SK-N-SH treated with all-trans-retinoic acid at 6 μM for 48 hours (cell line): ENCODE results near the gene DOCK2.

Source experiments
- ZNF70 ChIP-seq: fragments of 450-650 bp; formaldehyde crosslinking; IDR thresholded peaks from 2 replicates; pipeline ENCODE4 v1.5.0; 2020; ENCODE audit warnings: mild to moderate bottlenecking, moderate library complexity
- TF ChIP-seq, protein P1 (sequence below): fragments of 250-450 bp; sonication (Bioruptor Pico); IDR thresholded peaks from 2 replicates; pipeline ENCODE4 v1.8.0; 2020; ENCODE audit warnings: mild to moderate bottlenecking, moderate library complexity, borderline replicate concordance

DNA sequence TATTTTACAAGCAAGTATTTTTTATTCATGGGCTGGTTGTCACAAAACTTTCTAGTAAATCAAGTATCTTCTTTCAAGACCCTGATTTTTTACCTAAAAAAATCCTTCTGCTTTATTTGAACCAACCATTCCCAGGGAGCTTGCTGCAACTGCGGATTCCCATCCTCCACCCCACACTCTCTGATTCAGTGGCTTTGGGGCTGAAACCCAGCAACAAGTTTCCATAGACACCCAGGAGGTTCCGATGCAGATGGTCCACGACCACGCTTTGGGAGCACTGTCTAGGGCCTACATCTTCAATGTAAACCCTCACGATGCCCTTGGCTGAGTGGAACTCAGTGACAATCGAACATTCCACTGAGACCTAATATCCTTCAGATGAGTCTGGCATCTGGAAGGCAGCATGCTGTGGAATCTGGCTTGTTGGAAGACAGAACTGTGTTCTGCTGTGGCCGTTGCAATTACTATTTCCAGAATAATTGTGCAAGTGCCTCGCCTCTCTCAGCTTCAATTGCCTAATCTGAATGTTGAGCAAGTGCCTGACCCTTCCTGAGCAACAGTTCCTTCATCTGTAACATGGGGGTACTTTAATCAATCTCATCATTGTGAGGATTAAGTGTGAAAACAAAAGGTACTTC lies 238.1 kb downstream of the DOCK2 start:
- TF ChIP-seq, protein P1, sequence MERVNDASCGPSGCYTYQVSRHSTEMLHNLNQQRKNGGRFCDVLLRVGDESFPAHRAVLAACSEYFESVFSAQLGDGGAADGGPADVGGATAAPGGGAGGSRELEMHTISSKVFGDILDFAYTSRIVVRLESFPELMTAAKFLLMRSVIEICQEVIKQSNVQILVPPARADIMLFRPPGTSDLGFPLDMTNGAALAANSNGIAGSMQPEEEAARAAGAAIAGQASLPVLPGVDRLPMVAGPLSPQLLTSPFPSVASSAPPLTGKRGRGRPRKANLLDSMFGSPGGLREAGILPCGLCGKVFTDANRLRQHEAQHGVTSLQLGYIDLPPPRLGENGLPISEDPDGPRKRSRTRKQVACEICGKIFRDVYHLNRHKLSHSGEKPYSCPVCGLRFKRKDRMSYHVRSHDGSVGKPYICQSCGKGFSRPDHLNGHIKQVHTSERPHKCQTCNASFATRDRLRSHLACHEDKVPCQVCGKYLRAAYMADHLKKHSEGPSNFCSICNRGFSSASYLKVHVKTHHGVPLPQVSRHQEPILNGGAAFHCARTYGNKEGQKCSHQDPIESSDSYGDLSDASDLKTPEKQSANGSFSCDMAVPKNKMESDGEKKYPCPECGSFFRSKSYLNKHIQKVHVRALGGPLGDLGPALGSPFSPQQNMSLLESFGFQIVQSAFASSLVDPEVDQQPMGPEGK (CRISPR knock-in tag), result no peak
- TF ChIP-seq ZNF70 (CRISPR knock-in tag), result no peak
